HCT116 (cell line): ENCODE data around the gene TAGLN2. TPM values are rescaled to one million over a fixed set of nuclear protein-coding genes. Genes with fewer than 3 reads are reported as not detected.

Experiments used
- ATAC-seq: fragments of 200-7000 bp; cut with Tn5 transposase; 2 replicates; pipeline ENCODE4 v1.9.1; 2020; ENCODE audit warnings: mild to moderate bottlenecking, moderate library complexity
- BruUV-seq: library from RNA; stranded (reverse); fragments of 400-500 nt; replicated peaks from 2 replicates; lab custom pipeline; 2021; lab: Mats Ljungman, UMichigan
- CTCF ChIA-PET: fragments of 300-600 bp; sonication (Branson Sonifier 250); formaldehyde crosslinking; loops from one replicate; lab custom pipeline; 2021; ENCODE audit warnings: antibody characterized with exemption; lab: Charles Lee
- POLR2A ChIA-PET: fragments of 300-600, 350-600 bp; sonication (Branson Sonifier 250); formaldehyde crosslinking; loops from one replicate; lab custom pipeline; 2021; ENCODE audit warnings: antibody characterized with exemption; lab: Charles Lee
- RAD21 ChIA-PET, 2 experiments: fragments of 300-600 bp; sonication (Branson Sonifier 250); formaldehyde crosslinking; loops; one replicate each; lab custom pipeline; 2023; ENCODE audit warnings: low total read pairs in 2 of 2; ENCODE audit not compliant: uncharacterized antibody in 2 of 2, unreplicated experiment in 2 of 2, low non-redundant PET in 1 of 2; lab: Charles Lee
- DNase-seq: peaks from one replicate; pipeline ENCODE4 v3.0.0-alpha.2; 2010; ENCODE audit warnings: low read depth, low spot score
- H2AFZ ChIP-seq: fragments of 200-600 bp; shearing (Covaris generic), sonication (generic); 2 replicates; pipeline ENCODE4 v1.6.1; 2017; ENCODE audit warnings: low read depth, mixed run types, mixed read lengths, antibody characterized with exemption, low read length; ENCODE audit not compliant: poor library complexity, severe bottlenecking
- H3K27ac ChIP-seq: 2 replicates; pipeline ENCODE4 v1.5.1; 2012; ENCODE audit warnings: low read depth, low read length
- H3K27me3 ChIP-seq: fragments of 200-600 bp; sonication (generic); 2 replicates; pipeline ENCODE4 v1.6.1; 2016; ENCODE audit warnings: mixed run types, low read length, mixed read lengths; ENCODE audit not compliant: insufficient read depth
- H3K36me3 ChIP-seq, 2 experiments: fragments of 200-500 bp in 1 of 2; fragments of 200-600 bp in 1 of 2; sonication (Bioruptor generic) in 1 of 2; sonication (generic) in 1 of 2; 2 replicates each; pipeline versions ENCODE4 v1.5.1 to v1.6.1; 2014 to 2016; ENCODE audit warnings: low read length in 2 of 2, inconsistent platforms in 1 of 2, mixed read lengths in 1 of 2, mixed run types in 1 of 2; ENCODE audit not compliant: insufficient read depth in 2 of 2, control insufficient read depth in 1 of 2
- H3K4me1 ChIP-seq, 2 experiments: fragments of 200-600 bp in 1 of 2; sonication (generic) in 1 of 2; 2 replicates each; pipeline versions ENCODE4 v1.5.1 to v1.6.1; 2012 to 2017; ENCODE audit warnings: low read length in 2 of 2, inconsistent platforms in 1 of 2, mild to moderate bottlenecking in 1 of 2, mixed read lengths in 1 of 2, mixed run types in 1 of 2, moderate library complexity in 1 of 2; ENCODE audit not compliant: insufficient read depth in 2 of 2, control insufficient read depth in 1 of 2
- H3K4me2 ChIP-seq: fragments of 200-600 bp; sonication (generic); 2 replicates; pipeline ENCODE4 v1.6.1; 2017; ENCODE audit warnings: mixed run types, low read length, mixed read lengths
- H3K4me3 ChIP-seq, 2 experiments: fragments of 200-600 bp in 1 of 2; sonication (generic) in 1 of 2; replicated peaks in 1 of 2; 2 replicates each; pipeline ENCODE4 v1.5.1; 2011 to 2016; ENCODE audit warnings: low read length in 2 of 2, control low read depth in 1 of 2, low read depth in 1 of 2, mild to moderate bottlenecking in 1 of 2, mixed read lengths in 1 of 2, mixed run types in 1 of 2
- H3K79me2 ChIP-seq: fragments of 200-600 bp; sonication (generic); 2 replicates; pipeline ENCODE4 v1.6.1; 2017; ENCODE audit warnings: mild to moderate bottlenecking, mixed run types, low read length, moderate library complexity, mixed read lengths; ENCODE audit not compliant: insufficient read depth
- H3K9ac ChIP-seq: fragments of 200-600 bp; sonication (generic); 2 replicates; pipeline ENCODE4 v1.6.1; 2016; ENCODE audit warnings: low read length, mixed read lengths
- H3K9me2 ChIP-seq: fragments of 200-600 bp; sonication (generic), shearing (Covaris generic); 2 replicates; pipeline ENCODE4 v1.6.1; 2017; ENCODE audit warnings: mixed run types, mild to moderate bottlenecking, moderate library complexity; ENCODE audit not compliant: insufficient read depth
- H3K9me3 ChIP-seq, 2 experiments: fragments of 200-500 bp in 1 of 2; fragments of 200-600 bp in 1 of 2; sonication (Bioruptor generic) in 1 of 2; sonication (generic) in 1 of 2; 2 replicates each; pipeline ENCODE4 v1.6.1; 2014 to 2017; ENCODE audit warnings: low read length in 2 of 2, mixed read lengths in 2 of 2, inconsistent platforms in 1 of 2, low read depth in 1 of 2, mild to moderate bottlenecking in 1 of 2, mixed run types in 1 of 2, moderate library complexity in 1 of 2; ENCODE audit not compliant: control insufficient read depth in 1 of 2, insufficient read depth in 1 of 2
- H4K20me1 ChIP-seq: fragments of 200-600 bp; sonication (generic), shearing (Covaris generic); 2 replicates; pipeline ENCODE4 v1.6.1; 2017; ENCODE audit warnings: mixed run types, mild to moderate bottlenecking, moderate library complexity; ENCODE audit not compliant: insufficient read depth
- CBX3 ChIP-seq: IDR thresholded peaks from 2 replicates; pipeline ENCODE4 v1.6.1; 2012; ENCODE audit warnings: low read depth
- ELF1 ChIP-seq: IDR thresholded peaks from 2 replicates; pipeline ENCODE4 v1.6.1; 2012; ENCODE audit warnings: low read depth, borderline replicate concordance
- EZH2phosphoT487 ChIP-seq: fragments of 200-600 bp; IDR thresholded peaks from 2 replicates; pipeline ENCODE4 v1.6.1; 2018; ENCODE audit warnings: antibody characterized with exemption, borderline replicate concordance
- MAX ChIP-seq: IDR thresholded peaks from 2 replicates; pipeline ENCODE4 v1.6.1; 2012
- POLR2AphosphoS5 ChIP-seq: IDR thresholded peaks from 2 replicates; pipeline ENCODE4 v1.6.1; 2011; ENCODE audit warnings: mild to moderate bottlenecking, low read depth, low read length, moderate library complexity
- REST ChIP-seq: IDR thresholded peaks from 2 replicates; pipeline ENCODE4 v1.6.1; 2012; ENCODE audit warnings: low read depth
- SIN3A ChIP-seq: IDR thresholded peaks from 2 replicates; pipeline ENCODE4 v1.6.1; 2012; ENCODE audit warnings: low read depth
- SRF ChIP-seq: IDR thresholded peaks from 2 replicates; pipeline ENCODE4 v1.6.1; 2012; ENCODE audit warnings: low read depth
- ZBTB33 ChIP-seq: IDR thresholded peaks from 2 replicates; pipeline ENCODE4 v1.6.1; 2011; ENCODE audit warnings: mild to moderate bottlenecking, low read length, moderate library complexity; ENCODE audit not compliant: insufficient replicate concordance; ENCODE audit errors: extremely low read depth
- ZNF274 ChIP-seq: fragments of 200-500 bp; sonication (Bioruptor generic); IDR thresholded peaks from 2 replicates; pipeline ENCODE4 v1.6.1; 2014; ENCODE audit warnings: mild to moderate bottlenecking, low read depth, low read length, inconsistent platforms
- intact Hi-C: fragments of 100-400 bp; cut with micrococcal nuclease; formaldehyde crosslinking; loops from 2 replicates; pipeline ENCODE4 v1.10.0; 2022
- total RNA-seq: library from RNA; stranded (reverse); gene quantifications from one replicate; pipeline ENCODE4 v1.2.1, GENCODE V29; 2021; ENCODE audit not compliant: unreplicated experiment

The TAGLN2 gene
- total RNA-seq, 1 experiment from 2014 or later = 127 TPM

GRCh38 chr1:159937054-159937750 lies 11.9 kb upstream of the TAGLN2 start:
- no TSS peak for BruUV-seq
- H2AFZ ChIP-seq = no peak overlapping the region
- no peaks in the 10 kb centered on the region for H3K9me3 ChIP-seq
- H3K79me2 ChIP-seq = no peaks in the 10 kb centered on the region
- H3K4me2 ChIP-seq = peak overlapping the region; percentile 17; the same call in 1 of the 2 replicates
- no peak overlapping the region for H3K4me3 ChIP-seq
- H3K9me2 ChIP-seq = no peaks in the 10 kb centered on the region
- ChIA-PET POLR2A (no interaction called here), RAD21 (no interaction called here)
- peak; percentile 13; the same call in 1 of the 2 replicates for ATAC-seq
- H4K20me1 ChIP-seq = no peaks in the 10 kb centered on the region
- intact Hi-C loops = loop anchor here (2.0 kb wide), 1 partner anchor 142 kb away; no protein-coding TSS in a partner anchor
- no peak for TF ChIP-seq SIN3A
- TF ChIP-seq REST = no peak
- no peak for TF ChIP-seq CBX3
- TF ChIP-seq ZNF274 = no peak
- no peak for TF ChIP-seq EZH2phosphoT487
- TF ChIP-seq ELF1 = no peak
- TF ChIP-seq MAX = no peak
- no peak for TF ChIP-seq SRF
- no peak for TF ChIP-seq ZBTB33
- no peak for TF ChIP-seq POLR2AphosphoS5
- TF ChIP-seq, all 23 proteins: peak for 0
- CTCF ChIA-PET = interaction anchor here (10.1 kb wide), 1 partner anchor 69 kb away, joined by 170 read pairs; no protein-coding TSS in a partner anchor
- no peak overlapping the region for H3K27ac ChIP-seq
- H3K27me3 ChIP-seq = no peaks in the 10 kb centered on the region
- H3K36me3 ChIP-seq = peaks cover 0 to 2% of the 10 kb centered on the region in 2 experiments; a peak in 1 of 4 replicates
- H3K9ac ChIP-seq = no peak overlapping the region
- DNase-seq = no peak
- peaks cover 3 to 15% of the 10 kb centered on the region in 2 experiments for H3K4me1 ChIP-seq
